ENCODE data around the gene EMP1.

Gene EMP1

DNA sequence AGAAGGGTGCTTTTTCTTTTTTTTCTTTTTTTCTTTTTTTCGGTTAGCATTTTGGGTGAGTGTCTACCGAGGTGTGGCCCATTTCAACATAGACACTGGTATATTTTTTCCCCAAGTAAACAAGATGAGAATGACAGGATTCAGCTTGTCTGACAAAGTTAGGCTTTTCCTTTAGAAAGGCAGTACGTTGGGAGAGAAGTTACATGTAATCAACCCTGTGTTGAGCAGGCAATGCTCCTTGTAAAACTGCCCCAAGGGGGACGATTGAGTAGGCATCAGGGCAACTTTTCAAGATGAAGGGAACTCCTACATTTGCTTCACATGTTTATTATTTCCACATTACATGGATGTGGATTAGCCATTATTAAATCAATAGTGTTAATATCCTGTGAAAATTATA, 1.7 kb downstream of the EMP1 start:
- DNase-seq, result no peak

GRCh38 chr12:13198876-13199275, 2.4 kb downstream of the EMP1 start:
- DNase-seq, result no peak

- no peak for DNase-seq
These were observed 3.1 kb downstream of the EMP1 start for GRCh38 chr12:13199592-13199991.

- no peak for DNase-seq
These were observed 4.3 kb downstream of the EMP1 start for GRCh38 chr12:13200841-13201240.

- no peak for DNase-seq
These were observed 6.8 kb downstream of the EMP1 start for GRCh38 chr12:13203034-13203922.

DNA sequence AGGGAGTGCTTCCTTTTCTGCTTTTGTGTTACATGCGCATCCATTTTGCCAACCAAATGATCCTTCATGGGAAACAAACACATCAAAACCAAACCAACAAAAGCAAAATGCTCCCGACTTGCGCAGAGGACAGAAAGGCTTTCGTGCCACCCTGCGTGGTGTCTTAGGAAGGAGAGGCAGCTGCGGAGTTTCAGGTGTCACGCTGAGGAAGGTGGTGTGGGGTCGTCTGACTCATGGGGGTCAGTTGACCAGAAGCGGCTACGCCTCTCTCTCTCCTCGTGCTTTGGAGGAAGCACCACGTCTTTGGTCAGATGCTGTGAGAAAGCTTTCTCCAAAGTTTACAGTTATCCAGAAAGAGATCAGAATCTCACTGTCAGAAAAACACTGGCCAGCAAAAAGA, 7.9 kb downstream of the EMP1 start:
- DNase-seq, result no peak

DNA sequence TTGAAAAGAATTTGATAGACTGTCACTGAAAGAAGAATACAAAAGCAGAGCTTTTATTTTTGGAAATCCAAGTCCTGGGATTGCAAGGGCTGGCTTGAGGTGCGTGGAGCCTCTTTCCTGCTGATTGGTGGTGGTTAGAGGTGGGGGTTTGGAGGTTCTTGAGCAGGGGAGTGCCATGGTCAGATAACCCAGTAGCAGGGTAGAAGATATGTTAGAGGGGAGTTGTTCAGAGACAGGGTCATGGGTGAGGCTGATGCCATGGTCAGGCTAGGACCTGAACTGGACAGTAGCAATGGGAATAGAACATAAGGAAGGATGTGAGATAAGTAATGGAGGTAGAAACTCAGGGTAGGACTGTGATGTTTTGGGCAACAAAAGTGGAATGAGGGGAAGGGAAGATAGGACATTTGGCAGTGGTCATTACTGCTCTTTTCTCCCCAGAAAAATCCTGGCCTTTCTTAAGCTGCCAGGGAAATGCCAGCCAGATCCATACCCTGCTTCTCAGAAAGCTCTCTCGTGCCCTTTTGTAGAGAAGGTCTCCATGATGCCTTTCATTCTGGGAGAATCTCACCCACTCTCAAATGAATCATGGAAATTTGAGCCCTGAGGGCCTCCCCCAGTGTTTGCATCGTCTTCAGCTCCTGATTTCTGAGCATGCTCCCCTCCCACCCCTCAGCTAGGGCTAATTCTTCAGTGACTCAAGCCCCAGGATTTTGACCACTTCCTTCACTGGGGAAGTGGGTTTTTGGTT, 9.5 kb downstream of the EMP1 start:
- no peak for DNase-seq

GRCh38 chr12:13206560-13206897, 10.0 kb downstream of the EMP1 start:
- no peak for DNase-seq

DNA sequence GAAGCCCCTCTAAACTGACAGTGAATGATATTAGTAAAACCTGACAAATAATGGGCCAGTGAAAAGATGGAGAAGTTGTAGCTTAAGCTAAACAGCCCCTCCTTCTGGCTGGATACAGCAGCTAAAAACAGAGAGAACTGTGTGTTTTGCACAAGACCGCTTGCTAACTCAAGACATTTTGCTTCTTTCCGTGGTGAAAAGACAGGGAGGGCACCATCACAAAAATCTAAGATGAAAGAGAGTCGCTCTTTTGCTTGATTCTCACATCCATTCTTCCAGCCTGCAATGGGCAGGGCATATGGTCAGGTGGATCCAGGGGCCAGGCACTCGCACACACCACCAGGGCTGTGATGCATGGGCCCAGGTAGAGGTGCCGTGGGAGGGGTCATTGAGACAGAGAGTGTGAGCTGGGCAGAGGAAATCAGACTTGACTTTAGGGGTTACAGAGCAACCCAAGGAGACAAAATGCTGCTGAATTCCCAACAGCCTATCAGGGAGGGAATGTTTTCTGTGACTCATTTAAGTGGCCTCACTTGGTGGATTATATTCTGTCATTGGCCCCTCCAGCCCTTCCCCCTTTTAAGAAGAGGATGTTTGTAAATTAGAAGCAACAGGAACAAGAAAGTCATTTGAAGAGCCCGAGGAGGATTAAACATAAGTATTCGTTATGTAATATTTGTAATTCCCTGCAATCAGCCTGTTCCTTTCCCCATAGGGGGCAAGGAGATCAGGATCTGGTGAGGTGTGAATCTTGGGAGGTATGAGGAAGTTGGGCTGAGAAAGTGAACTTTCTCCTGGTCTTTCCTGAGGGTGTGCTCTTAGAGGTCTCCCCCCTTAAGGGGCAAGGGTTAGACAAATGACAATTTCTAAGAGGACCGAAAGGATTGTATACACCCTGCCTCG, 12.3 kb downstream of the EMP1 start:
- DNase-seq, result no peak

GRCh38 chr12:13209436-13210235, 13.1 kb downstream of the EMP1 start:
- no peak for DNase-seq

DNA sequence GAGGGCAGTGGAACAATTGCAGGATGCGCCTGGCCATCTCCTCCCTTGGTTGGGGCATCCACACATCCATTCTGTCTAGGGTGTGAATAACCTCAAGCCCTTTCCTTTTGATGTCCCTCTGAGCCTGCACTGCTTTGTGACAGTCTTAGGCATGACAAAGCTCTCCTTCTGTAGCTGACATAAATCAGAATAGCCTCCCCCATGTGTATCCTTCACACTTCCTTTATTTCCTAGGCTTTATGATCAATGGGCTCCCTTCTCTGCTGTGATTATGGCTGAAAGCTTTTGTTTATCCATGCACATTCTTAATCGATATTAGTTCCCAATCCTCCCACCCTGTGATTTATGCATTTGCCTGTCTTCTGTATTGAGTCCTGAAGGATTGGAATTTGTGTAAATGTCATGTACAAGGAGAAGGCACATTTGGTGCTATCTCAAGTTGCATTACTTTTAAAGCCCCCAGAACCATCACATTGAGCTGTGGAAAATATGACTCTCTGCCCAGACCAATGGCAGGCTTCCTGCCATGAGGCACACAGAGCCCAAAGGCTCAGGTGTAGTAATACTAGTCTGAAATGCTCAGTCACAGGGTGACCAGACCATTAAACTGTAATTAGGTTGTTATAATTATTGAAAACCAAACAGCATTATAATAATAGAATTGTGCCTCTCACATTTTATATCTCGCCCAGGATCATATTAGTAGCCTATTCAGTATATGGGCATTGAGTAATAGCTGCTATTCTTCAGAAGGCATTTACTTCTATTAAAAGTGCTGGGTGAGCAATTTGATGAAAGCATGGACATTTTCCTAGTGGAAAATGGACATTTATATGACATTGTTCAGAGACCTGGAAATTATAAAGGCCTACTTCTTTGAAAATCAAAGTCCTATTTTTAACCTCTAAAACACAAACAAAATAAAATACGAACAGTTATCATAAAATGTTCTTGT, 14.0 kb downstream of the EMP1 start:
- DNase-seq, result no peak

GRCh38 chr12:13211191-13211858, 14.8 kb downstream of the EMP1 start:
- DNase-seq, result no peak

- DNase-seq, result peak; percentile 86
These were observed 15.5 kb downstream of the EMP1 start for GRCh38 chr12:13211859-13212664.

DNA sequence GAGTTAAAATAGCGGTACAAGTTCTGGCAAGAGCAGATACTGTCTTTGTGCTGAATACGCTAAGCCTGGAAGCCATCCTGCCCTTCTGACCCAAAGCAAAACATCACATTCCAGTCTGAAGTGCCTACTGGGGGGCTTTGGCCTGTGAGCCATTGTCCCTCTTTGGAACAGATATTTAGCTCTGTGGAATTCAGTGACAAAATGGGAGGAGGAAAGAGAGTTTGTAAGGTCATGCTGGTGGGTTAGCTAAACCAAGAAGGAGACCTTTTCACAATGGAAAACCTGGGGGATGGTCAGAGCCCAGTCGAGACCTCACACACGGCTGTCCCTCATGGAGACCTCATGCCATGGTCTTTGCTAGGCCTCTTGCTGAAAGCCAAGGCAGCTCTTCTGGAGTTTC, 18.5 kb downstream of the EMP1 start:
- no peak for DNase-seq

- DNase-seq, result no peak
These were observed 22.1 kb downstream of the EMP1 start for GRCh38 chr12:13218641-13219040.

DNA sequence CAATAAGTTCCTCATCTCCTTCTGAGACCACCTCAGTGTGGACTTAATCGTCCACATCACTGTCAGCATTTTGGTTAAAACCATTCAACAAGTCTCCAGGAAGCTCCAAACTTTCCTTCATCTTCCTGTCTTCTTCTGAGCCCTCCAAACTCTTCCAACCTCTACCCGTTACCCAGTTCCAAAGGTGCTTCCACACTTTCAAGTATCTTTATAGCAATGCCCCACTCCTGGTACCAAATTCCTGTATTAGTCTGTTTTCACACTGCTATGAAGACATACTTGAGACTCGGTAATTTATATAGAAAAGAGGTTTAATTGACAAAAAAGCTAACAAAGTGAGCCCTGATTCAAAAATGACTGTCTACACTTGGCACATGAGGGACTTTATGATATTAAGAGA, 22.8 kb downstream of the EMP1 start:
- no peak for DNase-seq

GRCh38 chr12:13220838-13221237, 24.3 kb downstream of the EMP1 start:
- DNase-seq, result no peak

- no peak for DNase-seq
These were observed 25.6 kb downstream of the EMP1 start for GRCh38 chr12:13222076-13222475.

DNA sequence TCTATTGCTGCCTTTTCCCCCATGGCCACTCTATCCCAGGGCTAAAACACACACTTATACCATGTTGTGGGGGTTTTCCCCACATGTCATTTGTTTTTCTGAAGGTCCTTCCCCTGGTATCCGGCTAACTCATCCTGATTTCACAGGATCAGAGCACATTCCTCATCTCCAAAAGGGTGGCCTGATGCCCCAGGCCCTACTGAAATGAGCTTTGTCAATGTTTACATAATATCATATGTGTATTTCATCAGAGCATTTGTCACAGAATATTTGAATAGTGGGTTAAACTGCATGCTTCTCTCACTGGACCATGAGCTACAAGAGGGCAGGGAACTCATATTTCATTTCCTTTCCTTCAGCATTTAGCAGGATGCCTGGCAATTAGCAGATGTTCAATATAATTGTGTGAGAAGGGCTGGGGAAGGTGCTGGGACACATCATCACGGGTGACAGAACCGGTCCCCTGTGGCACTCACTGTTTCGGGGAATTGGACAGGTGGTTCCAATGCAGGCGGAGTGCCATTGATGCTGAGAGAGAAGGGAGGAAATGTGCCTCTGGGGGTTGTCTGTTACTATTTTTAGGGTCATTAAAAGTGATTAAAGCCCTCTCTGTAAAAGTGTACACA, 26.8 kb downstream of the EMP1 start:
- DNase-seq, result no peak
